PC-9 (cell line): Measurements from ENCODE around the gene NKX2-1. TPM values are rescaled to one million over a fixed set of nuclear protein-coding genes. Genes with fewer than 3 reads are reported as not detected.

Experiments
- Bru-seq: library from RNA; stranded (reverse); fragments of 400-500 nt; gene quantifications from one replicate; lab custom pipeline; 2021; lab: Mats Ljungman, UMichigan
- BruChase-seq, 2 experiments: library from RNA; stranded (reverse); fragments of 400-500 nt; gene quantifications; one replicate each; lab custom pipeline; 2021; lab: Mats Ljungman, UMichigan
- BruUV-seq: library from RNA; stranded (reverse); fragments of 400-500 nt; replicated peaks from 2 replicates; lab custom pipeline; 2021; lab: Mats Ljungman, UMichigan
- CTCF ChIA-PET: fragments of 300-600 bp; sonication (Branson Sonifier 250); formaldehyde crosslinking; loops from one replicate; lab custom pipeline; 2022; ENCODE audit warnings: antibody characterized with exemption; lab: Charles Lee
- POLR2A ChIA-PET: fragments of 300-600 bp; sonication (Branson Sonifier 250); formaldehyde crosslinking; loops from one replicate; lab custom pipeline; 2022; ENCODE audit warnings: antibody characterized with exemption; ENCODE audit not compliant: unreplicated experiment; lab: Charles Lee
- DNase-seq, 2 experiments: peaks; one replicate each; pipeline versions ENCODE4 v3.0.0 to v3.0.0-alpha.2; 2015 to 2022; ENCODE audit warnings: mixed read lengths in 1 of 2
- H2AFZ ChIP-seq: fragments of 200-600 bp; sonication (generic); 2 replicates; pipeline ENCODE4 v1.8.1; 2017; ENCODE audit warnings: antibody characterized with exemption
- H3F3A ChIP-seq: fragments of 200-600 bp; sonication (generic); 2 replicates; pipeline ENCODE4 v1.8.1; 2017; ENCODE audit warnings: antibody characterized with exemption, mild to moderate bottlenecking, low read depth; ENCODE audit not compliant: insufficient read depth
- H3K27ac ChIP-seq: fragments of 200-600 bp; sonication (generic); 2 replicates; pipeline ENCODE4 v1.6.1; 2016; ENCODE audit warnings: mixed run types
- H3K27me3 ChIP-seq: fragments of 200-600 bp; sonication (generic); 2 replicates; pipeline ENCODE4 v1.6.1; 2016; ENCODE audit warnings: low read depth, mixed run types; ENCODE audit not compliant: insufficient read depth
- H3K36me3 ChIP-seq: fragments of 200-600 bp; sonication (generic); 2 replicates; pipeline ENCODE4 v1.6.1; 2016; ENCODE audit warnings: low read depth, mixed run types
- H3K4me1 ChIP-seq: fragments of 200-600 bp; sonication (generic); replicated peaks from 2 replicates; pipeline ENCODE4 v1.6.1; 2016; ENCODE audit warnings: mixed run types; ENCODE audit not compliant: insufficient read depth
- H3K4me2 ChIP-seq: fragments of 200-600 bp; sonication (generic); 2 replicates; pipeline ENCODE4 v1.6.1; 2017; ENCODE audit warnings: mixed run types
- H3K4me3 ChIP-seq: fragments of 200-600 bp; sonication (generic); 2 replicates; pipeline ENCODE4 v1.6.1; 2016; ENCODE audit warnings: mixed run types
- H3K79me2 ChIP-seq: fragments of 200-600 bp; sonication (generic); 2 replicates; pipeline ENCODE4 v1.6.1; 2017; ENCODE audit warnings: low read depth, mixed run types
- H3K9me2 ChIP-seq: fragments of 200-600 bp; sonication (generic); 2 replicates; pipeline ENCODE4 v1.8.1; 2017; ENCODE audit warnings: mild to moderate bottlenecking; ENCODE audit not compliant: insufficient read depth
- H3K9me3 ChIP-seq: fragments of 200-600 bp; sonication (generic); 2 replicates; pipeline ENCODE4 v1.8.1; 2016; ENCODE audit warnings: low read depth; ENCODE audit not compliant: insufficient read depth
- H4K20me1 ChIP-seq: fragments of 200-600 bp; sonication (generic); 2 replicates; pipeline ENCODE4 v1.8.1; 2017; ENCODE audit not compliant: insufficient read depth
- CTCF ChIP-seq: fragments of 200-600 bp; sonication (generic); conservative IDR thresholded peaks from 2 replicates; pipeline ENCODE4 v1.6.1; 2017; ENCODE audit warnings: mixed run types, antibody characterized with exemption, mild to moderate bottlenecking, moderate library complexity
- EZH2 ChIP-seq: fragments of 200-600 bp; sonication (generic); IDR thresholded peaks from 2 replicates; pipeline ENCODE4 v1.8.0; 2017; ENCODE audit warnings: antibody characterized with exemption, low read depth
- intact Hi-C: fragments of 100-400 bp; cut with micrococcal nuclease; formaldehyde crosslinking; loops from one replicate; pipeline ENCODE4 v1.10.0; 2022; ENCODE audit not compliant: unreplicated experiment
- long read RNA-seq: library from polyadenylated mRNA; stranded (forward); transcript quantifications from one replicate; pipeline ENCODE4 v2.0.0, GENCODE V29; 2022
- total RNA-seq: library from RNA; stranded (reverse); gene quantifications from 2 replicates; pipeline ENCODE4 v1.2.3, GENCODE V29; 2021

Gene NKX2-1
- total RNA-seq, result not detected in 2 replicates
- not detected for Bru-seq, nascent RNA
- percentile 11 among the genes with signal in this experiment for BruChase-seq, experiment 1, labeled RNA remaining after a 2-hour chase
- BruChase-seq, experiment 2, labeled RNA remaining after a 6-hour chase, result percentile 13 among the genes with signal in this experiment
- long read RNA-seq, result 0 reads

- H3F3A ChIP-seq, result no peaks in the 10 kb centered on the region
- no peaks in the 10 kb centered on the region for H3K9me3 ChIP-seq
- intact Hi-C loops, result loop anchor here (10.0 kb wide), 1 partner anchor 145 kb away; no protein-coding TSS in a partner anchor
- H3K36me3 ChIP-seq, result no peaks in the 10 kb centered on the region
- peak within 1 kb of the TSS; percentile 63 for H3K4me3 ChIP-seq
- no peak for TF ChIP-seq EZH2
- TF ChIP-seq CTCF, result no peak
- H3K4me1 ChIP-seq, result no peaks in the 10 kb centered on the region
- ChIA-PET POLR2A (no interaction called here), CTCF (interaction anchor here (0.6 to 1.0 kb wide), 2 partner anchors 85 to 623 kb away, joined by 3 to 7 read pairs; no protein-coding TSS in a partner anchor)
- H3K79me2 ChIP-seq, result no peaks in the 10 kb centered on the region
- no peaks in the 10 kb centered on the region for H3K27me3 ChIP-seq
- H3K9me2 ChIP-seq, result no peaks in the 10 kb centered on the region
- peak within 1 kb of the TSS; percentile 83 for H2AFZ ChIP-seq
- no TSS peak for BruUV-seq
- DNase-seq, result no peak
- no peaks in the 10 kb centered on the region for H4K20me1 ChIP-seq
- peak within 1 kb of the TSS; percentile 91 for H3K4me2 ChIP-seq
- H3K27ac ChIP-seq, result no peak within 1 kb of the TSS
These were observed at the start of gene NKX2-1 for GRCh38 chr14:36519431-36520321. Gene NKX2-1, minus strand, starts transcription at chr14:36520232. Its CDS starts 103 bp downstream, at chr14:36520129.

GRCh38 chr14:36556811-36557433 is 36.9 kb upstream of the NKX2-1 start:
- H3K4me1 ChIP-seq, result no peaks in the 10 kb centered on the region
- H3K79me2 ChIP-seq, result no peaks in the 10 kb centered on the region
- no peaks in the 10 kb centered on the region for H3K9me2 ChIP-seq
- BruUV-seq, result no TSS peak
- peak; percentile 68 for TF ChIP-seq CTCF
- TF ChIP-seq EZH2, result no peak
- H3K27ac ChIP-seq, result no peak overlapping the region
- H2AFZ ChIP-seq, result no peak overlapping the region
- intact Hi-C loops, result loop anchor here (2.0 kb wide), 1 partner anchor 48 kb away; no protein-coding TSS in a partner anchor
- H3K4me2 ChIP-seq, result no peak overlapping the region
- no peaks in the 10 kb centered on the region for H4K20me1 ChIP-seq
- no peaks in the 10 kb centered on the region for H3K27me3 ChIP-seq
- H3K4me3 ChIP-seq, result no peak overlapping the region
- no peaks in the 10 kb centered on the region for H3K36me3 ChIP-seq
- POLR2A ChIA-PET, result no interaction called here
- no peaks in the 10 kb centered on the region for H3F3A ChIP-seq
- CTCF ChIA-PET, result interaction anchor here (1.0 kb wide), 1 partner anchor 91 kb away, joined by 5 read pairs; no protein-coding TSS in a partner anchor
- no peaks in the 10 kb centered on the region for H3K9me3 ChIP-seq
- DNase-seq, result peak in 1 of 2 experiments; percentile 9

- Histone ChIP-seq H2AFZ (no peak overlapping the region), H3K4me2 (no peak overlapping the region), H3K27me3 (no peaks in the 10 kb centered on the region), H3K4me3 (no peak overlapping the region), H3F3A (no peaks in the 10 kb centered on the region), H3K9me3 (no peaks in the 10 kb centered on the region), H3K4me1 (no peaks in the 10 kb centered on the region), H3K79me2 (no peaks in the 10 kb centered on the region), H3K36me3 (no peaks in the 10 kb centered on the region), H4K20me1 (no peaks in the 10 kb centered on the region), H3K27ac (no peak overlapping the region), H3K9me2 (no peaks in the 10 kb centered on the region)
- no peak for TF ChIP-seq EZH2
- no peak for TF ChIP-seq CTCF
- intact Hi-C loops, result loop anchor here (2.0 kb wide), 1 partner anchor 49 kb away; no protein-coding TSS in a partner anchor
- BruUV-seq, result no TSS peak
- DNase-seq, result no peak
- CTCF ChIA-PET, result no interaction called here
- POLR2A ChIA-PET, result no interaction called here
These were observed 36.1 kb upstream of the NKX2-1 start for GRCh38 chr14:36555998-36556743.
